T-helper 17 cell (primary cell): ENCODE results near the gene EEF1AKMT2. TPM values are rescaled to one million over a fixed set of nuclear protein-coding genes. Genes with fewer than 3 reads are reported as not detected.
A peak's percentile ranks its signal among the peaks of the same experiment; 100 is the strongest.
"Not testable (repeated sequence)": the region's sequence is repeated elsewhere in the genome, so short reads cannot be mapped to it uniquely, and the experiment has no call there.

ENCODE experiments used
- ATAC-seq: fragments of 150-1000 bp; cut with Tn5 transposase; 2 replicates; pipeline ENCODE4 v1.10.0; 2021; ENCODE audit warnings: mild to moderate bottlenecking, moderate library complexity
- DNase-seq, 3 donors: peaks; one replicate each; pipeline versions ENCODE4 v3.0.0 to v3.0.0-alpha.2; 2020 to 2021
- H3K9me3 ChIP-seq: one replicate; pipeline ENCODE4 v1.7.0; 2013; ENCODE audit warnings: low read length, mild to moderate bottlenecking; ENCODE audit not compliant: control insufficient read depth, poor library complexity, severe bottlenecking
- H3K27ac Mint-ChIP-seq: one replicate; pipeline ENCODE4 v1.8.0; 2022; ENCODE audit warnings: mild to moderate bottlenecking, moderate library complexity, mixed read lengths
- H3K27me3 Mint-ChIP-seq: one replicate; pipeline ENCODE4 v1.8.0; 2022; ENCODE audit warnings: mixed read lengths
- H3K36me3 Mint-ChIP-seq: one replicate; pipeline ENCODE4 v1.8.0; 2022; ENCODE audit warnings: low read depth, mixed read lengths
- H3K4me1 Mint-ChIP-seq: one replicate; pipeline ENCODE4 v1.8.0; 2022; ENCODE audit warnings: mild to moderate bottlenecking, mixed read lengths
- H3K4me3 Mint-ChIP-seq: one replicate; pipeline ENCODE4 v1.8.0; 2022; ENCODE audit warnings: mild to moderate bottlenecking, moderate library complexity, mixed read lengths
- total RNA-seq, 4 donors: library from RNA in 2 of 4; stranded (reverse) in 2 of 4; gene quantifications; one replicate each; pipeline ENCODE4 v1.2.3 and lab custom pipeline; 2022 to 2026

The EEF1AKMT2 gene
- total RNA-seq, 2 donors from 2014 or later: 14.5 to 16.2 TPM

GRCh38 chr10:124799211-124799610 lies 7.5 kb upstream of the EEF1AKMT2 start:
- Mint-ChIP-seq H3K4me1 (peaks cover 7% of the 10 kb centered on the region), H3K27me3 (peaks cover 9% of the 10 kb centered on the region), H3K27ac (no peak overlapping the region), H3K36me3 (no peaks in the 10 kb centered on the region), H3K4me3 (no peak overlapping the region)
- ATAC-seq (no peak), DNase-seq (no peak)
- no peaks in the 10 kb centered on the region for H3K9me3 ChIP-seq

GRCh38 chr10:124798781-124799180 lies 7.1 kb upstream of the EEF1AKMT2 start:
- ATAC-seq: no peak
- H3K4me3 Mint-ChIP-seq: no peak overlapping the region

DNA sequence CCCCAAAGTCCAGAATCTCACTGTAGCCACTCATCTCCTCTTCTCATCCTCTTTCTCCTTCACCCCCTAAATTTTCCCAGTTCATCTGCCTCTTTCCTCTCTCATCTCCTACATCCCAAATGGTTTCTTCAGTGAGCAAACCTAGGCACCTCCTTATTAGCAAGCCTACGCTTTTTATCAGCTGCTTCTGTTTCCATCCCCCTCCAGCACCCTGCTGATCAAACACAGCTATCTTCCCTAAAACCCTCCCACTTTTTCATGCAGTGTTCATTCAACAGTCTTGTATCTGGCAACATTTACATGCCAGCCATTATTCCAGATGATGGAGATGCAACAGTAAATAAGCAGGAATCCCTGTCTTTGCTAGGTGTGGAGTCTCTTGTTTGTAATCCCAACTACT lies 6.7 kb upstream of the EEF1AKMT2 start:
- H3K4me1 Mint-ChIP-seq: peaks cover 7% of the 10 kb centered on the region
- no peaks in the 10 kb centered on the region for H3K36me3 Mint-ChIP-seq
- H3K27me3 Mint-ChIP-seq: peaks cover 9% of the 10 kb centered on the region
- no peak for DNase-seq
- H3K27ac Mint-ChIP-seq: no peak overlapping the region
- H3K4me3 Mint-ChIP-seq: no peak overlapping the region
- H3K9me3 ChIP-seq: no peaks in the 10 kb centered on the region
- no peak for ATAC-seq

More at GRCh38 chr10:124798781-124799180, 7.1 kb upstream of the EEF1AKMT2 start:
- H3K4me1 Mint-ChIP-seq: peaks cover 7% of the 10 kb centered on the region
- no peaks in the 10 kb centered on the region for H3K9me3 ChIP-seq
- H3K27me3 Mint-ChIP-seq: peaks cover 9% of the 10 kb centered on the region
- H3K27ac Mint-ChIP-seq: no peak overlapping the region
- no peaks in the 10 kb centered on the region for H3K36me3 Mint-ChIP-seq
- DNase-seq: no peak

GRCh38 chr10:124792998-124793352 lies 1.3 kb upstream of the EEF1AKMT2 start:
- Mint-ChIP-seq H3K36me3 (peaks cover 5% of the 10 kb centered on the region), H3K4me1 (peaks cover 13% of the 10 kb centered on the region), H3K4me3 (peak overlapping the region; percentile 97), H3K27ac (peak overlapping the region; percentile 91), H3K27me3 (peaks cover under 1% of the 10 kb centered on the region)
- ATAC-seq (no peak), DNase-seq (no peak)
- no peaks in the 10 kb centered on the region for H3K9me3 ChIP-seq

- ATAC-seq, H3K36me3 Mint-ChIP-seq, DNase-seq, H3K27ac Mint-ChIP-seq, H3K27me3 Mint-ChIP-seq, H3K9me3 ChIP-seq, H3K4me1 Mint-ChIP-seq, H3K4me3 Mint-ChIP-seq: not testable (repeated sequence)
Measured at GRCh38 chr10:124782900-124783299, 8.8 kb downstream of the EEF1AKMT2 start.

GRCh38 chr10:124768791-124769190 lies 22.9 kb downstream of the EEF1AKMT2 start:
- Mint-ChIP-seq H3K4me3 (no peak overlapping the region), H3K27ac (no peak overlapping the region), H3K27me3 (no peaks in the 10 kb centered on the region), H3K36me3 (peaks cover 5% of the 10 kb centered on the region), H3K4me1 (peaks cover 5% of the 10 kb centered on the region)
- no peak for ATAC-seq
- no peaks in the 10 kb centered on the region for H3K9me3 ChIP-seq
- no peak for DNase-seq

DNA sequence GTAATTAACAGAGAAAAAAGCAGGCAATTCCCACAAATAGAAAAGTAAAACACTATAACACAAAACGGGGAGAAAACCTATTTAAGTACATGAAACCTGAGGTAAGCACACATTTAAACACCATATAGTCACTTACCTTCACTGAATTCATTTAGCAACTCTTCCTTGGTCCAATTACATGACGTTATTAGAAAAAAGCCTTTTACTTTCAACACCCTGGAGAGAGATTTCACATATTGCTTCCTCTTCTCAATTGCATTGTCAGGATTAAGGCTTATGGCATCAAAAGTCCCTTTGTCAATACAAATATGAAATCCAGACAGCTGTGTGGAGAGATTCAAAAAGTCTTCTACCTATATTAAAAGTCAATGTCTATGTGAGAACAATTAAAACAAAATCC lies 26.4 kb downstream of the EEF1AKMT2 start:
- peaks cover 2% of the 10 kb centered on the region for H3K36me3 Mint-ChIP-seq
- H3K27me3 Mint-ChIP-seq: no peaks in the 10 kb centered on the region
- H3K4me1 Mint-ChIP-seq: peaks cover 5% of the 10 kb centered on the region

DNA sequence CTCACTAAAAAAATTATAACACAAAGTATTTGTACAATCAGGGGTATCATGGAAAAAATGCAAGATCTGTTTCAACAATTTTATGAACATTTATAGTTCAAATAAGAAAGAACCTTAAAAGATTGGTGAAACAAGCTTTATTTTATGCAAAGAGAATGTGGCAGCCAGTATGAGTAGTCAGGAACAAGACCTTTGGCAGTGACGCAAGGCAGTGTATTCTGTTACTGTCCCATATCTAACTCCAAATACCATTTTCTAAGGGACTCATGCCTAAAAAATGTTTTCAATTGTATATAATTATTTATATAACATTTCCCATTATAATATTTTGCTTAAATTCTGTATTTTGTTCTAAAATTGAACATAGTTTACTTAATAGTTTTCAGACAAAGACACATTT lies 28.4 kb downstream of the EEF1AKMT2 start:
- Mint-ChIP-seq H3K4me1 (peaks cover 7% of the 10 kb centered on the region), H3K27me3 (no peaks in the 10 kb centered on the region), H3K27ac (no peak overlapping the region), H3K4me3 (no peak overlapping the region), H3K36me3 (peaks cover 2% of the 10 kb centered on the region)
- ATAC-seq (no peak), DNase-seq (no peak)
- no peaks in the 10 kb centered on the region for H3K9me3 ChIP-seq

More for the DNA sequence above, 26.4 kb downstream of the EEF1AKMT2 start:
- Mint-ChIP-seq H3K27ac (no peak overlapping the region), H3K4me3 (no peak overlapping the region)
- no peaks in the 10 kb centered on the region for H3K9me3 ChIP-seq
- DNase-seq: no peak
- no peak for ATAC-seq

DNA sequence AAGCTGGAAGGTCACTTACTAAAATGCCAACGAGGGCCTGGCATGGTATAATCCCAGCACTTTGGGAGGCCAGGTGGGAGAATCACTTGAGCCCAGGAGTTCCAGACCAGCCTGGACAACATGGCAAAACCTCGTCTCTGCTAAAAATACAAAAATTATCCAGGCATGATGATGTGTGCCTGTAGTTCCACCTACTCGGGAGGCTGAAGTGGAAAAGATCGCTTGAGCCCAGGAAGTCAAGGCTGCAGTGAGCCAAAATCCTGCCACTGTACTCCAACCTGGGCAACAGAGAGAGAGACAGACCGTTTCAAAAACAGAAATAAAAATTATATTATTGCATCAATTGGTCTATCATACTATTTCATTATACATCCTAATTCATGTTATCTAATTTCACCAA lies 29.4 kb downstream of the EEF1AKMT2 start:
- H3K9me3 ChIP-seq: no peaks in the 10 kb centered on the region
- H3K27me3 Mint-ChIP-seq: no peaks in the 10 kb centered on the region
- H3K27ac Mint-ChIP-seq: no peak overlapping the region
- no peak for ATAC-seq
- peaks cover 4% of the 10 kb centered on the region for H3K4me1 Mint-ChIP-seq
- no peak overlapping the region for H3K4me3 Mint-ChIP-seq
- no peak for DNase-seq
- no peaks in the 10 kb centered on the region for H3K36me3 Mint-ChIP-seq

DNA sequence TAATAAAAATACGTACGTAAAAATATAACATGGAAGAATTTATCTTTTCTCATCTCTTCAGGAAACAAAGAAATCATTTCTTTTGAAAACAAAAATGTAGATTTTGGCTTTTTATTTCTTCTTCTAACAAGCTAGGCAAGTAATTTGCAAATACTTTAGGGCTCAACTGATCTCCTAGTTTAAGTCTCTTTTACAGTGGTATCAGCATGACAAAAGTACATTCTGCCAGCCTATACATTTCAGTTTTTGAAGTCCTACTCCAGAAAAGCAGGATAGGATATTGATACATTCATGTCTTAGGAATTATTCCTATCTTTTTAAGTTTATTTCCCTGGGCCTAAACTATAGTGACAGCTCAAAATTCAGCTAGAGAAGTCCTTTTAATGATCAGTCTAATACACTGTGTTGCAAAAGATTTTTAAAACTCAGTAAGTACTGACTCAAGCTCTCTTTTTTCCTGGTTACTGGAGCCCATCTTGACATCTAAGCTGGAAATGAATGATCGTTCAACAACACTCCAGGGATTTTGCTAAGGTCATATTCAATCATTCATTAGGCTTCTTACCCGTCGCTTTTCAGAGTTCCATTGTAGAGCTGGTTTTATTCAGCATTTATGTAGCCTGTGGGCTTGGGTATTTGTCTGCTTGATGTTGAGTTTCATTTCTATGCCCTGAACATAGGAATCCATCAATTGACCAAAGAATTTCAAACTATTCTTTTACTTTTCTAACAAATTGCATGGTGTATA lies 35.4 kb downstream of the EEF1AKMT2 start:
- H3K9me3 ChIP-seq: no peaks in the 10 kb centered on the region
- Mint-ChIP-seq H3K4me1 (peaks cover 2% of the 10 kb centered on the region), H3K36me3 (no peaks in the 10 kb centered on the region), H3K27me3 (no peaks in the 10 kb centered on the region), H3K4me3 (no peak overlapping the region), H3K27ac (no peak overlapping the region)
- DNase-seq: no peak
- ATAC-seq: no peak

- ATAC-seq: no peak
- Mint-ChIP-seq H3K27ac (no peak overlapping the region), H3K4me1 (peaks cover 2% of the 10 kb centered on the region), H3K27me3 (no peaks in the 10 kb centered on the region), H3K4me3 (no peak overlapping the region), H3K36me3 (no peaks in the 10 kb centered on the region)
- H3K9me3 ChIP-seq: no peaks in the 10 kb centered on the region
- no peak for DNase-seq
Measured at GRCh38 chr10:124755581-124755980, 36.1 kb downstream of the EEF1AKMT2 start.

- Mint-ChIP-seq H3K27ac (no peak overlapping the region), H3K4me1 (peaks cover 5% of the 10 kb centered on the region), H3K27me3 (no peaks in the 10 kb centered on the region), H3K4me3 (no peak overlapping the region), H3K36me3 (no peaks in the 10 kb centered on the region)
- ATAC-seq (no peak), DNase-seq (no peak)
- no peaks in the 10 kb centered on the region for H3K9me3 ChIP-seq
Measured at GRCh38 chr10:124754227-124754626, 37.5 kb downstream of the EEF1AKMT2 start.

GRCh38 chr10:124748953-124749645 lies 42.6 kb downstream of the EEF1AKMT2 start:
- Mint-ChIP-seq H3K4me3 (no peak overlapping the region), H3K36me3 (no peaks in the 10 kb centered on the region), H3K27me3 (no peaks in the 10 kb centered on the region), H3K4me1 (peaks cover 13% of the 10 kb centered on the region), H3K27ac (peak overlapping the region; percentile 51)
- ATAC-seq (no peak), DNase-seq (no peak)
- no peaks in the 10 kb centered on the region for H3K9me3 ChIP-seq

DNA sequence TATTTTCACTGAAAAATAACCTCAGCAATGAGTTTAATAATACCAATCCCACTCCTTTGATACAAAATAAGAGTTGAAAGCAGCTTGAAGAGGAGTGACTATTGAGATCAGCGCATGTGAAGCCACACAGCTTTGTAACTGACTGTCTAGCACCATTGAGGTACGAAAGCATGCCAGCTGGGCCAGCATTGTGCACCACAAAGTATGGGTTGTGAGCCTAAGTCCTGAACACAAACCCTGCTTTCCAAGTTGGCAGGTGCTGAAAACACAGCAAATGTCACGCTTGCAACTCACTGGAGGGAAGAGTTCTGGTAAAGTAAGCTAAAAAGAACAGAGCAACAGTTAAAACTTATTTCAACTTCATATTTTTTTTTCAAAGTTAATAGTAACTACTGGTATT lies 43.5 kb downstream of the EEF1AKMT2 start:
- Mint-ChIP-seq H3K36me3 (no peaks in the 10 kb centered on the region), H3K27me3 (no peaks in the 10 kb centered on the region), H3K4me3 (no peak overlapping the region), H3K27ac (no peak overlapping the region), H3K4me1 (peaks cover 13% of the 10 kb centered on the region)
- DNase-seq (no peak), ATAC-seq (no peak)
- no peaks in the 10 kb centered on the region for H3K9me3 ChIP-seq
